ENCODE data around the gene ANXA3.

The ANXA3 gene

DNA sequence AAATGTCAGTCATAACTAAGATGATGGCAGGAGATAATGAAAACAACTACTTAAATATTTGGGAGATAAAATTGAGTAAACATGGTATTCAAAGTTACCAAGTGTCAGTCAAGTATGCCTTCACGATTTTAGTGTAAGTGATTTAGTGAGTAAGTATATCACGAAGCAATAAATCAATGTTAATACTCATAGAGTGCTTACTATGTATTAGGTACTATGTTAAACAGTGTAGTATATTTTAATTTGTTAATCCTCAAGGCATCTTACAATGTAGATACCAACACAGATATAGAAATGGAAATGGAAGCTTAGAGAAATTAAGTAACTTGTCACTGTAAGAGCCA lies 59.6 kb downstream of the ANXA3 start:
- DNase-seq (ENCODE audit: low read depth in 2 of 2): no peak

- DNase-seq (ENCODE audit: low read depth in 2 of 2): no peak
Observed at GRCh38 chr4:78612398-78613178, 61.0 kb downstream of the ANXA3 start.

DNA sequence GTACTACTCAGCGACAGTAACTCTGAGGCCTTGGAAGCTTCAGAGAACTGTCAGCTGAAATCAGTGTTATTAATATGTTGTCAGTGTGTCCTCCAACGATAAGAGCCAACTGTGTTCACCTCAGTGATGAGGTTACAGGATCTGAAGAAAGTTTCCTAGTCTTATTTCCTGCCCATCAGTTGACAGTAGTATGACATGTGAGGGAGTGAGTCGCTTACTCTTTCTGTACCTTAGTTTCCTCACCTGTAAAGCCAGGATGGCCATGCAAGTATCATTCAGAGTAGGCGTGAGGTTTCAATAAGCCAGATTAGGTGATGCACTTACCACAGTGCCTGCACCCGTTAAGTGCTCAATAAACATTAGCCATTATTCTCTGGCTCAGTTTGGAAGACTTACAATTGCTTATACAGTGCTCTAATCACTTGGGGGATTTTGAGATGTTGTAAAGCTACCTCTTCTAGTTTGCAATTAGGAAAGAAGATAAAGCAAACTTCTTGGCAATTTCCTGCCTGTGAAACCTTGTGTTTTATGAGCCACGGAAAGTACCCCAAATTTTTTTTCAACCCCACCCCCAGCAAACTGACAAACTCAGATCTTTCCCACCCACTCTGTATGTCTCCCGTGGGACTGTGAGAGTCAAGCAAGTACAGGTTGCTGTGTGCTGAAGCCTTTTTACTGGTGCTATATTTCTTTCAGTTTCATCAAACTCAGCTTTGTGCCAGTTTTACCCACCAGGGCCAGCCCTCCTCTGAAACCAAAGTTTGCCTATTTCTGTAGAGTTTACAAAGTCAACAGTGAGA lies 62.2 kb downstream of the ANXA3 start:
- no peak for DNase-seq (ENCODE audit: low read depth in 2 of 2)

GRCh38 chr4:78616046-78616498 lies 64.5 kb downstream of the ANXA3 start:
- DNase-seq (ENCODE audit: low read depth in 2 of 2): no peak

GRCh38 chr4:78618436-78618835 lies 66.9 kb downstream of the ANXA3 start:
- no peak for DNase-seq (ENCODE audit: low read depth in 2 of 2)

DNA sequence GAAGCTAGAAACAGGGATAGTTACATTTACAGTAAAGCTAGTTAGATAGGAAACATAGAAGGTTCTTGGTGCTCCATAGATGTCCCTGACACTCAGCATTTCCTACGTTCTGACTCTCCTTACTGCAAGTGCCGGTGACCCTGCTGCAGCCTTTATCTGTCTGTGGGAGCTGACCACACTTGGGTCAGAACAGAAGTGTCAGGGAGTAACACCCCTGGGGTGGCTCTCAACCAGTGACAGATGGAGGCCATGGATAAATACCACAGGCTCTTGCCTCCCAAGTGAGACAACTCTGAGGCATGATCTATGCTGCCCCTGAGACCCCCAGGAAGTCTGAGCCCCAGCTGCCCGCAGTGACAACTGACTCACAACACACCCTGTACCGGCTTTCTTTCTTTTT lies 69.8 kb downstream of the ANXA3 start:
- no peak for DNase-seq (ENCODE audit: low read depth in 2 of 2)

GRCh38 chr4:78622253-78622979 lies 70.8 kb downstream of the ANXA3 start:
- DNase-seq (ENCODE audit: low read depth in 2 of 2): no peak

DNA sequence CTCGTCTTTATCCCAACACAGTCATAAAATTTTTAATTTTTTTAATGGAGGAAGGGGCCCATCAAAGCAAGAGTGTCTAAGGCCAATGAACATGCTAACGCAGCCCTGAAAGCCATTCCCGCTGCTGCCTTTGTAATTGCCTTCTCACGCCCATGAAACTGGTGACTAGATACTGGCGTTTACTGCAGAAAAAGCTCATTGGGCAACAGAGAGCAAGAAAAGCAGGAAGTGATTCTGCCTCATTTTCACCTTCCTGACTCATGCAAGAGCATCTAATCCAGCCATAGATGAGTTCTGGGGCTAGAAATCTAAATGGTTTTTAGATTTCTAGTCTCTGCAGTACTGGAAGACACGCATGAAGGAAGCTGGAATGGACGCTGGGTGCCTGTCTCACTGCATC lies 72.5 kb downstream of the ANXA3 start:
- no peak for DNase-seq (ENCODE audit: low read depth in 2 of 2)

DNA sequence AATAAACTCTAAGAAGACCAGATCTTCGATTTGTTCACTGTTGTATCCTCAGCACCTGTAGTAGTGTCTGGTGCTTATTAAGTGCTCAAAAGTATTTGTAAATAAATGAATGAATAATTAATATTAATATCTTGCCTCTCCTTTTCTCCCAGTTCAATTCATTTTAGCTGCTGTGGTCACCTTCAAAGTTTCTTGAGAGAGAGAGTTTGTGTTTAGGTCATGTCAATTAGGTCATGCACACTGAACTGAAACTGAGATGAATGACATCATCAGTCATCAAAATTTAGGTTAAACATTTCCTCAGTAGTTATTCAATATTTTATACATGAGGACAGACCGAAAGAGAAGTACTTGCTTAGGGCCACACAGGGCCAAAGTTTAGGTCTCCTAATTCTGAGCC lies 73.5 kb downstream of the ANXA3 start:
- DNase-seq (ENCODE audit: low read depth in 2 of 2): no peak

GRCh38 chr4:78627046-78627965 lies 75.7 kb downstream of the ANXA3 start:
- DNase-seq (ENCODE audit: low read depth in 2 of 2): no peak

DNA sequence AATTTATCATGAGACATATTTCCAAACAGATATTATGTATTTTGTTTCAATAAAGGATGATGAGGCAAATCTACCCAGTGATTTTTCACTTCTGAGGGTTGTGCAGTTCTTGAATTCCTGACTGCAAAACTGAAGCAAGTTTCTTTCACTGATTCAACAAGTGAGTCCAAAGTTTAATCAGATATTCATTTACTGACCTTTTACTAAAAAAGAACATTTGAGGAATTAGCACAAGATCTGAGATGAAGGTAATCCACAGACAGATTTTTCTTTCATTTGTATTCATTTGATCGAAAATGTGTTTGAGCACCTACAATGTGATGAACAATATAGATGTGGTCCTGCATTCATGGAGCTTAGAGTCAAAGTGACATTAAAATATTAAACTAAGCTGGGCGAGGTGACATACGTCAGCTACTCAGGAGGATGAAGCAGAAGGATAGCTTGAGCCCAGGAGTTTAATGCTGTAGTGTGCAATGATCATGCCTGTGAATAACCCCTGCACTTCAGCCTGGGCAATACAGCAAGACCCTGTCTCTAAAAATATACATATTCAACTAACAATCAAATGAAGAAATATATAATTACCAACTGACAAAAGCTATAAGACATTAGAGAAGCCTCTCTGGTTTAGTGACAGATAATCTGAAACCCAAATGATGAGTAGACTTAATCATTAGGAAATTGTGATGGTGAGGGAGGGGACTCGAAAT lies 76.6 kb downstream of the ANXA3 start:
- DNase-seq (ENCODE audit: low read depth in 2 of 2): no peak

GRCh38 chr4:78629991-78630541 lies 78.5 kb downstream of the ANXA3 start:
- no peak for DNase-seq (ENCODE audit: low read depth in 2 of 2)

GRCh38 chr4:78630615-78631014 lies 79.0 kb downstream of the ANXA3 start:
- DNase-seq (ENCODE audit: low read depth in 2 of 2): no peak

DNA sequence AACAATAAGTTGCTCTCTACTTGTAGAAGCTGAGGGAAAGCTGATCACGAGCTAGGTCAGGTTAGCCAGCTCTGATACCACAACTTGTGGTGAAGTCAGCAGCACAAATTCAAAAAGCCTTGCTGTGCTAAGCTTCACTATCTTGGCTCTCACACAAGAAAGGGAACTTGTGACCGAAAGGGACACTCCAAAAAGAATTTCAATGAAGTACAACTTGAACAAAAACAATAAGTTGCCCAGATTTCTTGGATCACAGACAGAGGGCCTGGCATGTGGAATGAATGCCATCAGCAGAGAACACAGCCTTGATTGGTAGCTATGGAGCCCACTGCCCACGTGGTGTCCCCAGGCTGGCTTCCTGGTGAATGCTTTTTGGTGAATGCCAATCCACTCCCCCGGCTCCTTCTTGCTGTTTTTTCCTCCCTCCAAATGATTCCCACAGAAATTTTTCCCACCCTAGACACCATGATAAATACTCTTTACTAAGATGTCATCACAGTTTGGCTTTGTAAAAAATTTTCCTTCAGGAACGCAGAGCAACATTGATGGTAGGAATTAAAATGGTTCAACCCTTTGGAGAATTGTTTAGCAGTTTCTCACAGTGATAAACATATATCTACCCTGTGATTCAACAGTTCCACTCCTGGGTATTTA lies 82.6 kb downstream of the ANXA3 start:
- no peak for DNase-seq (ENCODE audit: low read depth in 2 of 2)

- no peak for DNase-seq (ENCODE audit: low read depth in 2 of 2)
Observed at GRCh38 chr4:78638337-78639172, 87.0 kb downstream of the ANXA3 start.

DNA sequence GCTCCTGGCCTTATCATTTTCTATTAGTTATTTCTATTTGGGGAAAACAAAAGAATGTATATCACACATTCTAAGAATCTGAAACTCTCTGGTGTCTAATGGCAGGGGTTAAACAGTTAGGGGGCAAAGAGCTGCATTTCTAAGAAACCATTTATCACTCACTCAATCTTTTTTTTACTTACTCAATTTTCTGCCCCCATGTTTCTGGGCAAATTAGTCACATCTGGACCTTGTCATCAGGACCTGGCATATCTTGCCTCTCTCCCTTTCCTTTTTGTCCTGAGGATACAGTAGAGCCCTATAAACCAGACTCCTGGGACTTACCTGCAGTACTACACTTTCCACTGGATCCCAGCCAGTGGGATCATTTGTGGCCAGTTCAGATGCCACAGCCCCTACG lies 89.1 kb downstream of the ANXA3 start:
- DNase-seq (ENCODE audit: low read depth in 2 of 2): no peak

DNA sequence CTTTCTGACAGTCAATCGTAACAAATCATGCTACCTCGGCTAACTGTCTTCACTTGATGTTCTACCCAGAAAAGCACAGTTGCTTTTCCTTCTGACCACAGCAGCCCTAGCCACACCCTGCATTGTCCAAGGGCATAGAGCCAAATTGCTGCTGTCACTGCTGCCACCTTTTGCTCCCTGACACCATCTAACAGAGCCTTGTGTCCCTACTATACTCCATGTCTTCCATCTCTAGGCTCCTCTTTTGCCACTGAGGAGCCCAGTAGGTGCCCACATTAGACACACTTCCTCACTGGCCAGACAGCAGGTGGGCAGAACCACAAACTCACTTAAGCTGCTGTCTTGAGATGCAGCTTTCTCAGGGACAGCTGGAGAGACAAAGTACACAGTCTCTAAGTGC lies 91.4 kb downstream of the ANXA3 start:
- DNase-seq (ENCODE audit: low read depth in 2 of 2): no peak

GRCh38 chr4:78644063-78644691 lies 92.6 kb downstream of the ANXA3 start:
- DNase-seq (ENCODE audit: low read depth in 2 of 2): no peak
